Measurements from ENCODE around the gene PLCL1. TPM values are rescaled to one million over a fixed set of nuclear protein-coding genes. Genes with fewer than 3 reads are reported as not detected.
"Not testable (repeated sequence)": the region's sequence is repeated elsewhere in the genome, so short reads cannot be mapped to it uniquely, and the experiment has no call there.

The PLCL1 gene
- total RNA-seq, 2 experiments from 2014 or later: 1.6 to 1.8 TPM

DNA sequence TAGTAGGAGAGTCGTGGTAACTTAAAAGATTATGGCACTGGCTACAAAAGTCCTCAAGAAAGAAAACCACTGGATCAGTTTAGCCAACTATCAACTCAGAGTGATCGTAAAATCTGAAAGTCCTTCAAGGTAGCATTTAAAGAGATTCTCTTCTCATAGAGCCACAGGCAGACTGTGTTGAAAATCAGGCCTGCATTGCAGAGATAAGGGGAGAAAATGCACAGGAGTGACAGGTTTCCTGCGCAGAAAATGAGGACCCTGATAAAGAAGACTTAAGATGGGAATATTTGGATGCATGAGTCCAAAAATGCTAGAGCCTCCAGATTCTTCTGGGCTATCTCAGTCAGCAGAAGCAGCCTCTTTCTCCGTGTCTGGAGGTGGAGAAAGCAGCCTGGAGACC lies 360.9 kb downstream of the PLCL1 start:
- H3K9me3 Mint-ChIP-seq: no peaks in the 10 kb centered on the region
- H3K27ac Mint-ChIP-seq: no peak overlapping the region
- no peaks in the 10 kb centered on the region for H3K4me1 Mint-ChIP-seq
- DNase-seq: no peak
- H3K4me3 Mint-ChIP-seq: no peak overlapping the region
- no peaks in the 10 kb centered on the region for H3K36me3 Mint-ChIP-seq (ENCODE audit: low read depth)
- ChIA-PET CTCF (no interaction called here), POLR2A (no interaction called here)
- H3K27me3 Mint-ChIP-seq: no peaks in the 10 kb centered on the region

DNA sequence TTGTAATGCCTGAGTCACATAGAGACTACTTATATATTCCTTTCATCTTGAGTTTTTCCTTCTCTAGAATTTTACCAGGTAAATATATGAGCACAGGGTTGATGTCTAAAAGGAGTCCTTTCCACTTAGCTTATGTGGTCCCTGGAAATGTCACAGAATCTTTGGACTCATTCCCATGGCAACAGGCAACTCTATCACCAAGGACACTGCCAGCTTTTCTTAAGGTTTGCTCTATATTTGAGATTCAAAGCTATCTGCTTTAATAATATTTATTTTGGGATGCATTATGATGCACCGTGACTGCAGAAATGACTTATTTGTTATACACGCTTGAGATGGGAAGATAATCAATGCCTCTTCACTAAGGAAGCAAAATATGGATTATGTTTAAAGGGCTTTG lies 363.0 kb downstream of the PLCL1 start:
- CTCF ChIA-PET: no interaction called here
- Mint-ChIP-seq H3K4me1 (no peaks in the 10 kb centered on the region), H3K4me3 (no peak overlapping the region), H3K27ac (no peak overlapping the region), H3K9me3 (no peaks in the 10 kb centered on the region), H3K36me3 (ENCODE audit: low read depth) (no peaks in the 10 kb centered on the region), H3K27me3 (peaks cover under 1% of the 10 kb centered on the region)
- POLR2A ChIA-PET: no interaction called here
- no peak for DNase-seq

DNA sequence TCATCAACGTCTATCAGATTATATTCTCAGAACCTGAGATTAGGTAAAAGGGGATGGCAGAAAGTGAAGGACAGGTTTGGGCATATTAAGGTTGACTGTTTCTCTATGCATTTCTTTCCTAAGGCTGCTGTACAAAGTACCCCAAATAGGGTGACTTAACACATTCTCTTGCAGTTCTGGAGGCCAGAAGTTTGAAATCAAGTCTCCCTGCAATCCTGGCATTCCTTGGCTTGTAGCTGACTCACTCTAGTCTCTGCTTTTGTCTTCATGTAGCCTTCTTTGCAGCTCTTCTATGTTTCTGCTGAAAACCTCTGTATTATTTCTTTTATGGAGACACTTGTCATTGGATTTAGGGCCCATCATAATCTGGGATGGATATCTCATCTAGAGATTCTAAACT lies 364.3 kb downstream of the PLCL1 start:
- DNase-seq: no peak
- no peaks in the 10 kb centered on the region for H3K4me1 Mint-ChIP-seq
- no peak overlapping the region for H3K4me3 Mint-ChIP-seq
- ChIA-PET POLR2A (no interaction called here), CTCF (no interaction called here)
- no peaks in the 10 kb centered on the region for H3K9me3 Mint-ChIP-seq
- H3K27ac Mint-ChIP-seq: no peak overlapping the region
- H3K27me3 Mint-ChIP-seq: peaks cover 2% of the 10 kb centered on the region
- H3K36me3 Mint-ChIP-seq (ENCODE audit: low read depth): no peaks in the 10 kb centered on the region

DNA sequence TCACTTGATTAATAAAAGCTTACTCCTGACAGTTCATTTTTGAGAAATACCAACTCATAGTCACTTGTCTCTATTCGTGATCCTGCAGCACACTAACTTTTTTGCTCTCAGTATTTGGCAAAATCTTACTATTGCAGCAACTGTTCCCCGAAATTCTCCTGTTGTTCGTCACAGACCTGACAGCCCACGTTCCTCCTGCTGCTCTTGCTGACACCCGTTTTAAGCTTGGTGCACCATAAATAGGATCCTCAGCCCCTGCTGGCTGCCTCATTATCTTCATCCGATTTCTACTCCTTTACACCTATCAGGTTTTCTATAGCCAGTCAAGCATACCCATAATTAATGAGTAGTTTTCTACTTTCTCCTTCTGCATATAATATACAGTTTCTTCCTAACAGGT lies 368.8 kb downstream of the PLCL1 start:
- CTCF ChIA-PET: no interaction called here

DNA sequence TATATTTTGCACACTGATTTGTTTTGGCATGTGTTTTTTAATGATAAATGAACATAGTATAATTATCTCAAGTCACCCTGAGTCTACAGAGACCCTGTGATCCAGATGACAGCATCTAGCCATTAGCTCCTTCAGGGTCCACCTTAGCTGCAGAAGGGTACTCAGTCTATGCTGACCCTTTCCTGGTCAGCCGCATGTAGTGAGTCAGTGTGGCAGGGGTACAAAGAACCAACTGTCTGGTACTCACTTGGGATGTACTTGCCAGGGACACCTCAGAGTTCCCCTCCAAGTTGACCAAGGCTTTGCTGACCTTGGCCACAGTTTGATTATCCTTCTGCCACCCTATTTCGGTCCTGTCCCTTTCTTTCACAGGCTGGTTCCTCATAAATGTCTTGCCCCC lies 369.5 kb downstream of the PLCL1 start:
- H3K9me3 Mint-ChIP-seq: peaks cover 5% of the 10 kb centered on the region
- no peaks in the 10 kb centered on the region for H3K36me3 Mint-ChIP-seq (ENCODE audit: low read depth)
- peaks cover 2% of the 10 kb centered on the region for H3K27me3 Mint-ChIP-seq
- H3K4me1 Mint-ChIP-seq: no peaks in the 10 kb centered on the region
- no peak overlapping the region for H3K27ac Mint-ChIP-seq
- ChIA-PET CTCF (no interaction called here), POLR2A (no interaction called here)
- no peak overlapping the region for H3K4me3 Mint-ChIP-seq
- DNase-seq: no peak

More for the DNA sequence above, 368.8 kb downstream of the PLCL1 start:
- no peak overlapping the region for H3K4me3 Mint-ChIP-seq
- POLR2A ChIA-PET: no interaction called here
- H3K4me1 Mint-ChIP-seq: no peaks in the 10 kb centered on the region
- H3K36me3 Mint-ChIP-seq (ENCODE audit: low read depth): no peaks in the 10 kb centered on the region
- no peak for DNase-seq
- H3K27me3 Mint-ChIP-seq: peaks cover 2% of the 10 kb centered on the region
- H3K27ac Mint-ChIP-seq: no peak overlapping the region
- H3K9me3 Mint-ChIP-seq: peaks cover 2% of the 10 kb centered on the region

DNA sequence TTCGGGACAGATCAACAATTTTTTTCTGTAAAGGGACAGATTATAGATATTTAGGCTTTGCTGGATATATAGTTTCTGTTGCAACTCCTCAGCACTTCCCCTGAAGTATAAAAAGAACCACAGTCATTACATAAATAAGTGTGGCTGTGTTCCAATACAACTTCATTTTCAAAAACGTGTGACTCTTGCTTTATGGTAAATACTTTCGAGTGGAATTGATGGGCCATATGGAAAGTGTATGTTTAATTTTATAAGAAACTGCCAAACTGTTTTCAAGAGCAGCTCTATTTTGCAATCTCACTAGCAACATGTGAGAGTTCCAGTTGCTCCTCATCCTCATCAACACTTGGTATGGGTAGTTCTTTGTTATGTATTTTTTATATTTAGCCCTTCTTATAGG lies 370.9 kb downstream of the PLCL1 start:
- H3K36me3 Mint-ChIP-seq (ENCODE audit: low read depth): no peaks in the 10 kb centered on the region
- no peak overlapping the region for H3K27ac Mint-ChIP-seq
- DNase-seq: no peak
- H3K4me1 Mint-ChIP-seq: no peaks in the 10 kb centered on the region
- peaks cover 9% of the 10 kb centered on the region for H3K9me3 Mint-ChIP-seq
- POLR2A ChIA-PET: no interaction called here
- peaks cover 2% of the 10 kb centered on the region for H3K27me3 Mint-ChIP-seq
- no peak overlapping the region for H3K4me3 Mint-ChIP-seq
- CTCF ChIA-PET: no interaction called here

DNA sequence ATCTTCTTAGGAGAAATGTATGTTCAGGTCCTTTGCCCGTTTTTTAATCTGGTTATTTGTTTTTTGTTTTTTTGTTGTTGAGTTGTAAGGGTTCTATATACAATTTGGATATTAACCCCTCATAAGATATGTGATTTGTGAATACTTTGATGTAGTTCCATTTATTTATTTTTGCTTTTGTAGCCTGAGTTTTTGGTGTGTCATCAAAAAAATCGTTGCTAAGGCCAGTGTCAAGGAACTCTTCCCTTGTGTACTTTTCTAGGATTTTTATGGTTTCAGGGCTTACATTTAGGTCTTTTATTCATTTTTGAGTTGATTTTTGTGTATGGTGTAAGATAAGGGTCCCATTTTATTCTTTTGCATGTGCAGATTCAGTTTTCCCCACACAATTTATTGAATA lies 372.6 kb downstream of the PLCL1 start:
- ChIA-PET POLR2A (no interaction called here), CTCF (no interaction called here)
- DNase-seq: no peak
- Mint-ChIP-seq H3K27me3 (peaks cover 2% of the 10 kb centered on the region), H3K4me1 (no peaks in the 10 kb centered on the region), H3K27ac (no peak overlapping the region), H3K36me3 (ENCODE audit: low read depth) (no peaks in the 10 kb centered on the region), H3K9me3 (peaks cover 9% of the 10 kb centered on the region), H3K4me3 (no peak overlapping the region)

DNA sequence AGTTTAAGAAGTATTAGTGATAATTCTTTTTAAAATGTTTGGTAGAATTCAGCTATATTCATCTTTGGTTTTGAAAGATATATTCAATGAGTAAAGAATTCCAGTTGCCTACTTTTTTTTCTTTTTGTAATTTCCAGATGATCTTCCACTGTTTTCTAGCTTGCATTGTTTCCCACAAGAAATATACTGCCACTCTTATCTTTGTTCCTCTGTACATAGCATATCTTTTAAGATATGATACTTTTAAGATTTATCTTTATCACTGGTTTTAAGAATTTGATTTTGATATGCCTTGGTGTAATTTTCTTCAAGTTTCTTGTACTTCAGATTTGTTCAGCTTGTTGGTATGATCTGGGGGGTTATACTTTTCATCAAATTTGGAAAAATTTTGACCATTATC lies 374.4 kb downstream of the PLCL1 start:
- ChIA-PET POLR2A (no interaction called here), CTCF (no interaction called here)
- Mint-ChIP-seq H3K9me3 (peaks cover 9% of the 10 kb centered on the region), H3K27ac (no peak overlapping the region), H3K36me3 (ENCODE audit: low read depth) (no peaks in the 10 kb centered on the region), H3K27me3 (no peaks in the 10 kb centered on the region), H3K4me3 (no peak overlapping the region), H3K4me1 (no peaks in the 10 kb centered on the region)
- DNase-seq: no peak

DNA sequence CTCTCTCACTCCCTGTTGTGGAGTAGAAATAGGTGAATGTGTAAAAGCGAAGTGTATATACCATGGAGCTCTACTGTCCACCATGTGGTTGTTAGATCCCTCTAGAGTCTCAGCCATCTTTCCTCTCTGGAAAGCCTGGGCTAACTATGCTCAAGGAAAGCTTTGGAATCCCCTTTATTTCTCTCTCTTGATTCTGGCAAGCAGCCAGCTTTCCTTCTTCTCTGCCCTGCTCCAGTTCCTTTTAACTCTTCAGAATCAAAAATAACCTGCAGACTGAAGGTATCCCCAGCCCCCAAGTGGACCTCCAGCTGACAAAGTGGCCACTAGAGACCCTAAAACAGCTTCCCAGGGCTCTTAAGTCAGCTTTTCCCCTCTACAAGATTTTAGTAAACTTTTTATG lies 381.9 kb downstream of the PLCL1 start:
- no peak overlapping the region for H3K4me3 Mint-ChIP-seq
- ChIA-PET POLR2A (no interaction called here), CTCF (interaction anchor here (1.0 kb wide), 1 partner anchor 17 kb away, joined by 3 read pairs; no protein-coding TSS in a partner anchor)
- DNase-seq: no peak
- H3K9me3 Mint-ChIP-seq: no peaks in the 10 kb centered on the region
- H3K36me3 Mint-ChIP-seq (ENCODE audit: low read depth): no peaks in the 10 kb centered on the region
- H3K4me1 Mint-ChIP-seq: no peaks in the 10 kb centered on the region
- no peak overlapping the region for H3K27ac Mint-ChIP-seq
- no peaks in the 10 kb centered on the region for H3K27me3 Mint-ChIP-seq

DNA sequence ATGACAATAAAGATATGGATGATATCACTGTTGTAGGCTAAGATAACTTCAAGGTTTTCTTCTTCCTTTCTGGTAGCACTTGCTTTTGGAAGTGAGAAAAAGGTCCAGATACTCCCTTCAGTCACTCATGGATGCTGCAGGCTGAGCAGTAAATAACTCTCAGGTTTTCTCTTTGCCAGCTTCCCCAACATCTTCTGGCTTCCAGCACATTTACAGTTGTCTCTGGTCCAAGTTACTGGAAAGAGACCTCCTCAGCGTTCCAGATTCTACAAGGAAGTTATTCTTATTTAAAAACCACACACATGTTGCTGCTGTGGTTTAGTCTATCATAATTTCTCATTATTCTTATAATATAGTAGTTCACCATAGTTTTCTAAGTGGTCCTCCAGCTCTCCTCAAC lies 383.4 kb downstream of the PLCL1 start:
- no peak for DNase-seq
- Mint-ChIP-seq H3K4me1 (no peaks in the 10 kb centered on the region), H3K9me3 (no peaks in the 10 kb centered on the region), H3K27ac (no peak overlapping the region), H3K36me3 (ENCODE audit: low read depth) (no peaks in the 10 kb centered on the region), H3K27me3 (no peaks in the 10 kb centered on the region), H3K4me3 (no peak overlapping the region)
- ChIA-PET CTCF (no interaction called here), POLR2A (no interaction called here)

DNA sequence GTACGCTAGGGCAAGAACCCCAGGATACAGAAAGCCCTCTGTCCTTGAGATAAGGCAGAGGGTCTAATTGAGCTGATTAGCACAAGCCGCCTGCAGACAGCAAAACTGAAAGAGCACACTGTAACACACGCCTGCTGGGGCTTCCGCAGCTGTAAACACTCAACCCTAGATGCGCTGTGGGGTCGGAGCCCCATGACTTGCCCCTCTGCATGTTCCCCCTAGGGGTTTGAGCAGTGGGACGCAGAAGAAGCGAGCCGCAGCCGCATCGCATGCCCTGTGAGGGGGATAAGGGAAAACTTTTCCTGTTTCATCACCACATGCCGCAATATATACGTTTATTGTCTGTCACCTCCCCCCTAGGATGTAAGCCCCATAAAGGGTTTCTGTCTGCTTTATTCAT lies 384.6 kb downstream of the PLCL1 start:
- no peaks in the 10 kb centered on the region for H3K9me3 Mint-ChIP-seq
- ChIA-PET POLR2A (no interaction called here), CTCF (no interaction called here)
- H3K36me3 Mint-ChIP-seq (ENCODE audit: low read depth): no peaks in the 10 kb centered on the region
- no peaks in the 10 kb centered on the region for H3K27me3 Mint-ChIP-seq
- DNase-seq: no peak
- no peak overlapping the region for H3K4me3 Mint-ChIP-seq
- H3K4me1 Mint-ChIP-seq: no peaks in the 10 kb centered on the region
- no peak overlapping the region for H3K27ac Mint-ChIP-seq

DNA sequence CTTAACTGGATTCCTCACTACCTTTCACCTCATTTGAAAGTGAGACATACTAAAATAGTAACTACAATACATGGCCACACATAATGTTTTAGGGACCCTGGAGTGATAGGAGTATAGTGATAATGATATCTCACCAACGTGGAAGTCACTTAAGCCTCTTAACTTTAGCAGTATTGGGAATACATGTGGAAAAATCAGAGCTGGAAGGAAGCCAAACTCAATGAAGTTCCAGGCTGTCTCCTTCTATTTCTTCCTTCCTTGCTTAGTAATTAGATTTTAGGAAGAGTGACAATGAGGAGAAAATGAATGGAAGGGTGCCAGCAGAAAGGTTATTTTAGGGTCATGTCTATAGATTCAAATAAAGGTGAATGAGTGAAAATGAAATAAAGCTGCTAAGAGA lies 387.3 kb downstream of the PLCL1 start:
- Mint-ChIP-seq H3K36me3 (ENCODE audit: low read depth) (no peaks in the 10 kb centered on the region), H3K9me3 (no peaks in the 10 kb centered on the region), H3K27me3 (no peaks in the 10 kb centered on the region), H3K27ac (no peak overlapping the region), H3K4me3 (no peak overlapping the region), H3K4me1 (no peaks in the 10 kb centered on the region)
- CTCF ChIA-PET: no interaction called here
- no peak for DNase-seq
- POLR2A ChIA-PET: interaction anchor here (0.6 kb wide), 1 partner anchor 129 kb away, joined by 3 read pairs; no protein-coding TSS in a partner anchor

DNA sequence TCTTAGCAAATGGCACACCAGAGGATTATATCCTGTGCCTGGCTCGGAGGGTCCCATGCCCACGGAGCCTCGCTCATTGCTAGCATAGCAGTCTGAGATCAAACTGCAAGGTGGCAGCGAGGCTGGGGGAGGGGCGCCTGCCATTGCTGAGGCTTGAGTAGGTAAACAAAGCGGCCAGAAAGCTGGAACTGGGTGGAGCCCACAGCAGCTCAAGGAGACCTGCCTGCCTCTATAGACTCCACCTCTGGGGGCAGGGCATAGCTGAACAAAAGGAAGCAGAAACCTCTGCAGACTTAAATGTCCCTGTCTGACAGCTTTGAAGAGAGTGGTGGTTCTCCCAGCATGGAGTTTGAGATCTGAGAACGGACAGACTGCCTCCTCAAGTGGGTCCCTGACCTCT lies 392.2 kb downstream of the PLCL1 start:
- POLR2A ChIA-PET; H3K27ac Mint-ChIP-seq; H3K4me1 Mint-ChIP-seq; H3K9me3 Mint-ChIP-seq; H3K36me3 Mint-ChIP-seq (ENCODE audit: low read depth); DNase-seq; H3K4me3 Mint-ChIP-seq; H3K27me3 Mint-ChIP-seq: not testable (repeated sequence)
- CTCF ChIA-PET: interaction anchor here (0.6 kb wide), 1 partner anchor 826 kb away, joined by 3 read pairs; no protein-coding TSS in a partner anchor

Data from activated CD4-positive, alpha-beta T cell treated with anti-CD3 and anti-CD28 coated beads, Interleukin-2, amount 10 ng/mL, durations not matched to agents 7 days and 5 days (primary cell).